HepG2 (cell line): ENCODE measurements around the gene PRM2. TPM values are rescaled to one million over a fixed set of nuclear protein-coding genes. Genes with fewer than 3 reads are reported as not detected.

Experiments
- CBX5 ChIP-seq: sonication (generic); formaldehyde crosslinking; IDR thresholded peaks from 2 replicates; pipeline ENCODE4 v1.4.0; 2020; ENCODE audit warnings: missing genetic modification reagents, borderline replicate concordance
- CENPX ChIP-seq: sonication (generic); formaldehyde crosslinking; IDR thresholded peaks from 2 replicates; pipeline ENCODE4 v1.9.0; 2021; ENCODE audit warnings: mild to moderate bottlenecking, missing genetic modification reagents, moderate library complexity
- ERF ChIP-seq: IDR thresholded peaks from 2 replicates; pipeline ENCODE4 v1.6.1; 2018; ENCODE audit warnings: missing biosample characterization, missing genetic modification reagents
- GLI4 ChIP-seq: sonication (generic); formaldehyde crosslinking; IDR thresholded peaks from 2 replicates; pipeline ENCODE4 v1.5.1; 2020; ENCODE audit warnings: missing genetic modification reagents, mild to moderate bottlenecking, moderate library complexity, borderline replicate concordance
- HMG20B ChIP-seq: conservative IDR thresholded peaks from 2 replicates; pipeline ENCODE4 v1.6.1; 2016; ENCODE audit warnings: missing genetic modification reagents, missing compliant biosample characterization
- HNRNPK ChIP-seq: fragments of 200-400 bp; formaldehyde crosslinking; IDR thresholded peaks from 2 replicates; pipeline ENCODE4 v1.6.1; 2018; ENCODE audit warnings: low read length, low read depth, moderate library complexity, mild to moderate bottlenecking; ENCODE audit not compliant: poor library complexity, severe bottlenecking
- HOXA7 ChIP-seq: sonication (generic); formaldehyde crosslinking; IDR thresholded peaks from 2 replicates; pipeline ENCODE4 v1.8.1; 2022; ENCODE audit warnings: mild to moderate bottlenecking, missing genetic modification reagents, moderate library complexity
- ISL2 ChIP-seq: sonication (generic); formaldehyde crosslinking; IDR thresholded peaks from 2 replicates; pipeline ENCODE4 v1.5.0; 2020; ENCODE audit warnings: missing genetic modification reagents
- MEF2D ChIP-seq: sonication (generic); formaldehyde crosslinking; IDR thresholded peaks from 2 replicates; pipeline ENCODE4 v1.5.1; 2020; ENCODE audit warnings: mild to moderate bottlenecking, missing genetic modification reagents
- MTA3 ChIP-seq: sonication (generic); formaldehyde crosslinking; IDR thresholded peaks from 2 replicates; pipeline ENCODE4 v1.4.0; 2020; ENCODE audit warnings: missing genetic modification reagents
- NAIF1 ChIP-seq: sonication (generic); formaldehyde crosslinking; IDR thresholded peaks from 2 replicates; pipeline ENCODE4 v1.5.0; 2020; ENCODE audit warnings: mild to moderate bottlenecking, missing genetic modification reagents, borderline replicate concordance
- NR2F6 ChIP-seq, 2 experiments: IDR thresholded peaks; 2 replicates each; pipeline ENCODE4 v1.6.1; 2016; ENCODE audit warnings: antibody characterized with exemption in 1 of 2, mild to moderate bottlenecking in 1 of 2
- NR3C1 ChIP-seq: sonication (generic); formaldehyde crosslinking; IDR thresholded peaks from 2 replicates; pipeline ENCODE4 v1.4.0; 2020; ENCODE audit warnings: missing genetic modification reagents
- POGK ChIP-seq: sonication (generic); formaldehyde crosslinking; conservative IDR thresholded peaks from 2 replicates; pipeline ENCODE4 v1.8.0; 2022; ENCODE audit warnings: mild to moderate bottlenecking, moderate library complexity, missing genetic modification reagents
- POGZ ChIP-seq: sonication (generic); formaldehyde crosslinking; IDR thresholded peaks from 2 replicates; pipeline ENCODE4 v1.4.0; 2020; ENCODE audit warnings: mild to moderate bottlenecking, missing genetic modification reagents
- SMAD9 ChIP-seq: sonication (generic); formaldehyde crosslinking; IDR thresholded peaks from 2 replicates; pipeline ENCODE4 v1.5.1; 2020; ENCODE audit warnings: mild to moderate bottlenecking, missing genetic modification reagents
- SMYD3 ChIP-seq: sonication (generic); formaldehyde crosslinking; IDR thresholded peaks from 2 replicates; pipeline ENCODE4 v1.8.1; 2023; ENCODE audit warnings: mild to moderate bottlenecking, missing genetic modification reagents
- SNAPC2 ChIP-seq: sonication (generic); formaldehyde crosslinking; IDR thresholded peaks from 2 replicates; pipeline ENCODE4 v1.8.1; 2022; ENCODE audit warnings: mild to moderate bottlenecking, missing genetic modification reagents
- ZBTB20 ChIP-seq: sonication (generic); formaldehyde crosslinking; IDR thresholded peaks from 2 replicates; pipeline ENCODE4 v1.8.1; 2023; ENCODE audit warnings: missing genetic modification reagents, low read depth, mild to moderate bottlenecking, borderline replicate concordance
- ZBTB7B ChIP-seq: sonication (generic); formaldehyde crosslinking; IDR thresholded peaks from 2 replicates; pipeline ENCODE4 v1.4.0; 2020; ENCODE audit warnings: missing genetic modification reagents
- ZFP1 ChIP-seq: IDR thresholded peaks from 2 replicates; pipeline ENCODE4 v1.6.1; 2016
- ZMYM3 ChIP-seq: sonication (generic); formaldehyde crosslinking; IDR thresholded peaks from 2 replicates; pipeline ENCODE4 v1.5.1; 2020; ENCODE audit warnings: mild to moderate bottlenecking, missing genetic modification reagents
- ZNF274 ChIP-seq: sonication (generic); formaldehyde crosslinking; IDR thresholded peaks from 2 replicates; pipeline ENCODE4 v1.5.1; 2020; ENCODE audit warnings: mild to moderate bottlenecking, missing genetic modification reagents
- ZNF501 ChIP-seq: sonication (generic); formaldehyde crosslinking; IDR thresholded peaks from 2 replicates; pipeline ENCODE4 v1.5.1; 2020; ENCODE audit warnings: mild to moderate bottlenecking, moderate library complexity, missing genetic modification reagents
- ZNF549 ChIP-seq: sonication (generic); formaldehyde crosslinking; IDR thresholded peaks from 2 replicates; pipeline ENCODE4 v1.5.0; 2020; ENCODE audit warnings: missing genetic modification reagents
- ZNF691 ChIP-seq: sonication (generic); formaldehyde crosslinking; IDR thresholded peaks from 2 replicates; pipeline ENCODE4 v1.4.0; 2020; ENCODE audit warnings: missing genetic modification reagents, low read depth, mild to moderate bottlenecking, borderline replicate concordance
- ZNF784 ChIP-seq: sonication (generic); formaldehyde crosslinking; IDR thresholded peaks from 2 replicates; pipeline ENCODE4 v1.5.1; 2020; ENCODE audit warnings: missing genetic modification reagents, mild to moderate bottlenecking, borderline replicate concordance
- ZSCAN22 ChIP-seq: sonication (generic); formaldehyde crosslinking; IDR thresholded peaks from 2 replicates; pipeline ENCODE4 v1.4.0; 2020; ENCODE audit warnings: mild to moderate bottlenecking, missing genetic modification reagents
- polyA plus RNA-seq, 8 experiments: library from polyadenylated mRNA; depleted of rRNA in 3 of 8; stranded (reverse) in 7 of 8; unstranded in 1 of 8; fragments of >200 nt; fragmentation: Illumina TruSeq in 4 of 8; extraction: Trizol in 4 of 8; gene quantifications; 2 replicates each; pipeline versions ENCODE4 v1.2.1 to v1.2.3, GENCODE V29; 2011 to 2016; ENCODE audit warnings: low read depth in 4 of 8, missing spikeins in 1 of 8, mixed read lengths in 1 of 8; ENCODE audit not compliant: insufficient read depth in 1 of 8
- total RNA-seq, 5 experiments: library from RNA; depleted of rRNA; stranded (reverse); fragments of >200 nt; fragmentation: Illumina TruSeq; extraction: Trizol; gene quantifications; 2 replicates each; pipeline ENCODE4 v1.2.3, GENCODE V29; 2016; ENCODE audit warnings: low read depth in 1 of 5

PRM2 gene
- total and polyA plus RNA-seq, 2 of the 13 experiments (the other 11 are each of a cell fraction or from before 2014, with no cell fraction given), result 0.54 TPM; not detected in 1

- TF ChIP-seq POGK (CRISPR knock-in tag), result 0 out of 2 replicates have a peak, but pooled peaks have one; percentile 19
- TF ChIP-seq NAIF1 (CRISPR knock-in tag), result no peak
- no peak for TF ChIP-seq CBX5
- no peak for TF ChIP-seq HNRNPK
- TF ChIP-seq ZBTB20 (CRISPR knock-in tag), result no peak
- no peak for TF ChIP-seq MTA3 (CRISPR knock-in tag)
- 0 out of 2 replicates have a peak, but pooled peaks have one; percentile 29 for TF ChIP-seq SNAPC2 (CRISPR knock-in tag)
- TF ChIP-seq ERF (CRISPR knock-in tag), result peak; percentile 34; the same call in 1 of the 2 replicates
- peak; percentile 12; the same call in 1 of the 2 replicates for TF ChIP-seq ZMYM3 (CRISPR knock-in tag)
- TF ChIP-seq ZBTB7B, result no peak
- TF ChIP-seq HMG20B (CRISPR knock-in tag), result no peak
- TF ChIP-seq ZSCAN22 (CRISPR knock-in tag), result no peak
- TF ChIP-seq ZNF691, result no peak
- no peak for TF ChIP-seq SMYD3
- TF ChIP-seq NR2F6 (IDR thresholded peaks at IDR 0.05), result peak; percentile 88
- TF ChIP-seq NR2F6 (CRISPR knock-in tag; IDR thresholded peaks at IDR 0.05), result peak; percentile 93
- no peak for TF ChIP-seq SMAD9 (CRISPR knock-in tag)
- no peak for TF ChIP-seq ISL2
- TF ChIP-seq POGZ, result no peak
- TF ChIP-seq CENPX (CRISPR knock-in tag), result no peak
- no peak for TF ChIP-seq MEF2D (CRISPR knock-in tag)
- TF ChIP-seq NR3C1 (CRISPR knock-in tag), result no peak
- no peak for TF ChIP-seq ZFP1 (CRISPR knock-in tag)
- no peak for TF ChIP-seq ZNF274
- TF ChIP-seq HOXA7 (CRISPR knock-in tag), result no peak
- TF ChIP-seq ZNF501 (CRISPR knock-in tag), result no peak
- no peak for TF ChIP-seq GLI4 (CRISPR knock-in tag)
- TF ChIP-seq ZNF549 (CRISPR knock-in tag), result no peak
- no peak for TF ChIP-seq ZNF784 (CRISPR knock-in tag)
Measured at GRCh38 chr16:11292076-11292748, 15.9 kb upstream of the PRM2 start (continued).
